Aorta (tissue), 5 donors: ENCODE measurements around the gene DNAH6. TPM values are rescaled to one million over a fixed set of nuclear protein-coding genes. Genes with fewer than 3 reads are reported as not detected.

Source experiments
- ATAC-seq: fragments of 200-7000 bp; cut with Tn5 transposase; one replicate; pipeline ENCODE4 v1.9.1; 2022; ENCODE audit warnings: moderate library complexity; ENCODE audit not compliant: low FRiP score
- DNase-seq, 2 donors: peaks; one replicate each; pipeline ENCODE4 v3.0.0-alpha.2; 2020
- H3K27ac ChIP-seq, 2 donors: one replicate each; pipeline ENCODE4 v1.5.1; 2013; ENCODE audit warnings: low read length in 2 of 2, mild to moderate bottlenecking in 2 of 2, moderate library complexity in 2 of 2, control low read depth in 1 of 2, inconsistent platforms in 1 of 2, low read depth in 1 of 2
- H3K27me3 ChIP-seq, 2 donors: one replicate each; pipeline ENCODE4 v1.6.1; 2013; ENCODE audit warnings: control low read depth in 1 of 2, low read length in 1 of 2, mild to moderate bottlenecking in 1 of 2, moderate library complexity in 1 of 2; ENCODE audit not compliant: insufficient read depth in 2 of 2, control insufficient read depth in 1 of 2
- H3K36me3 ChIP-seq, 2 donors: one replicate each; pipeline ENCODE4 v1.6.1; 2013; ENCODE audit warnings: control low read depth in 1 of 2, low read length in 1 of 2, mild to moderate bottlenecking in 1 of 2; ENCODE audit not compliant: insufficient read depth in 2 of 2, control insufficient read depth in 1 of 2
- H3K4me1 ChIP-seq, 2 donors: one replicate each; pipeline ENCODE4 v1.6.1; 2013; ENCODE audit warnings: low read length in 2 of 2, control low read depth in 1 of 2, mild to moderate bottlenecking in 1 of 2, moderate library complexity in 1 of 2; ENCODE audit not compliant: insufficient read depth in 2 of 2, control insufficient read depth in 1 of 2
- H3K4me3 ChIP-seq, 2 donors: one replicate each; pipeline ENCODE4 v1.5.1; 2013; ENCODE audit warnings: low read length in 2 of 2, control low read depth in 1 of 2, mild to moderate bottlenecking in 1 of 2
- H3K9me3 ChIP-seq: one replicate; pipeline ENCODE4 v1.6.1; 2013; ENCODE audit warnings: mild to moderate bottlenecking, low read length; ENCODE audit not compliant: control insufficient read depth
- WGBS, 2 donors: extraction: QIAGEN DNeasy Blood & Tissue Kit; methylation state at CpG; one replicate each; pipeline ENCODE4 v1.1.7; 2013; 5-methylcytosine and 5-hydroxymethylcytosine counted together
- intact Hi-C, 2 donors: fragments of 100-400 bp; cut with DNase I; formaldehyde crosslinking; loops; one replicate each; pipeline versions ENCODE4 v1.14.2 to v1.15.0; 2022
- polyA plus RNA-seq, 2 donors: library from polyadenylated mRNA; stranded (reverse); fragments of 200-250 nt; gene quantifications; one replicate each; pipeline ENCODE4 v1.2.3, GENCODE V29; 2013
- total RNA-seq, 2 donors: library from RNA; stranded (reverse); fragmentation: NEBNext Ultra II Directional; extraction: Animal tissue kit (Norgen Biotek cat#: 25700); gene quantifications; one replicate each; pipeline ENCODE4 v1.2.1, GENCODE V29; 2021
- donor health status: healthy with polysubstance abuse.
- donor health status: Bipolar disorder and iron deficiency.
- donor health status: DM: no; HTN: no; CAD: no.
- donor health status: DM: no; HTN: no; CAD: no.
- donor health status: DM: yes; HTN: yes; CAD: no.

Gene DNAH6
- total and polyA plus RNA-seq, 4 donors: 0.08 to 5.0 (median 0.60) TPM

- Histone ChIP-seq H3K4me3 (no peak overlapping the region), H3K9me3 (no peaks in the 10 kb centered on the region), H3K36me3 (no peaks in the 10 kb centered on the region), H3K4me1 (no peaks in the 10 kb centered on the region), H3K27me3 (no peaks in the 10 kb centered on the region), H3K27ac (no peak overlapping the region)
- 79% methylated on average over 4 of the region's 4 CpGs for WGBS, 2 donors
- ATAC-seq (no peak), DNase-seq (no peak)
- intact Hi-C loops: no loop called here
Measured at GRCh38 chr2:84808279-84808678, 292.0 kb downstream of the DNAH6 start.

DNA sequence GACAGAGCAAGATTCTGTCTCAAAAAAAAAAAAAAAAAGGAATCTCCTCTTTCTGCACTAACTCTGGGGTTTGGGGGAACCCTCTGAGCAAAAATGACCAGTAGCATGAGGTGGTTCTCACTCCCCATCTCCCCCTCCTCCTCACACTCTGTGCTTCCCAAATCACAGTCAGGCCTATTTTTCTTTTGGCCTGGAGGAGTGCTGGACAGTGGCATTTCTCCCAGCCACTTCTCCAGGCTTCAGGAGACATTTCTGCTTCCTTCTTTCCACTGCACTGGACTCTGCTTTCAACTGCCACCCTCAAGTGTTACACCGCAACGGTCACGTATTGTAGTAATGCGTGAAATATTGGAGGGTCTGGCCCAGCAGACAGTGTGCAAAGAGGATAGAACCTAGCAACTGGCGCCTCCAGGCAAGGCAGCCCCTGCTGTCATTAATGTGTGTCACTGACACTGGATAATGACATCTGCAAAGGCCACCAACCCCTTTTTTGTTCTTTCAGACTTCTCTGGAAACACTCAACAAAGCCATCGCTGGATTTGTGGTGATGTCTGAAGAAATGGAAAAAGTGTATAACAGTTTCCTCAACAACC, 295.6 kb downstream of the DNAH6 start:
- no peaks in the 10 kb centered on the region for H3K27me3 ChIP-seq
- DNase-seq (no peak), ATAC-seq (no peak)
- no peaks in the 10 kb centered on the region for H3K4me1 ChIP-seq
- no peaks in the 10 kb centered on the region for H3K36me3 ChIP-seq
- H3K9me3 ChIP-seq: no peaks in the 10 kb centered on the region
- WGBS, 2 donors: 94 to 95% methylated on average over 6 of the region's 6 CpGs
- no peak overlapping the region for H3K4me3 ChIP-seq
- intact Hi-C loops: no loop called here
- no peak overlapping the region for H3K27ac ChIP-seq

GRCh38 chr2:84815146-84815545, 298.8 kb downstream of the DNAH6 start:
- H3K27me3 ChIP-seq: no peaks in the 10 kb centered on the region
- intact Hi-C loops: no loop called here
- H3K9me3 ChIP-seq: no peaks in the 10 kb centered on the region
- no peak for ATAC-seq
- H3K4me1 ChIP-seq: no peaks in the 10 kb centered on the region
- WGBS, 2 donors: 26 to 32% methylated on average over 3 of the region's 3 CpGs
- DNase-seq: no peak
- H3K36me3 ChIP-seq: no peaks in the 10 kb centered on the region
- no peak overlapping the region for H3K27ac ChIP-seq
- no peak overlapping the region for H3K4me3 ChIP-seq

- Histone ChIP-seq H3K27me3 (no peaks in the 10 kb centered on the region), H3K4me1 (no peaks in the 10 kb centered on the region), H3K27ac (no peak overlapping the region), H3K9me3 (no peaks in the 10 kb centered on the region), H3K36me3 (no peaks in the 10 kb centered on the region), H3K4me3 (no peak overlapping the region)
- WGBS, 2 donors: 91 to 94% methylated on average over 6 of the region's 6 CpGs
- no peak for ATAC-seq
- intact Hi-C loops: no loop called here
- no peak for DNase-seq
Measured at GRCh38 chr2:84816426-84817026, 300.2 kb downstream of the DNAH6 start.

GRCh38 chr2:84817239-84817655, 300.9 kb downstream of the DNAH6 start:
- WGBS, 2 donors: 89 to 92% methylated on average over 2 of the region's 2 CpGs
- no peaks in the 10 kb centered on the region for H3K4me1 ChIP-seq
- intact Hi-C loops: no loop called here
- H3K36me3 ChIP-seq: no peaks in the 10 kb centered on the region
- H3K4me3 ChIP-seq: no peak overlapping the region
- H3K9me3 ChIP-seq: no peaks in the 10 kb centered on the region
- no peak overlapping the region for H3K27ac ChIP-seq
- no peak for DNase-seq
- no peaks in the 10 kb centered on the region for H3K27me3 ChIP-seq
- no peak for ATAC-seq

DNA sequence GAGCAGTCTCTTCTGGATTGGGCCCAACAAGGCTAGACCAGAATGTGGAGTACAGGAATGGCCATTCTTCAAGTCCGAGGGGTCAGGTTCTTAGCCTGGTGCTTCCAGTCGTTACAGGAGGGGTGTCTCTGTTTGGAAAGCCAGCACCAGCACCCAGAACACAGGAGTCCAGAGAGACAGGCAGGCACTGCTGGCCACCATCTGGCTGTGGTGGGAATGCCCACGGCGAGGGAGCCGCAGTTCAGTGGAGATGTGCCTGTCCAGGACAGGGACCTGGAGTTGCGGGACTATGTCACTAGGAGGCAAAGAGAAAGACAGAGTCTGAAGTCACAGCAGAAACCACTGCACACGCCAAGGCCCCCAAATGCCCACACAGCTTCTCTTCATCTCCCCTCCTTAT, 305.5 kb downstream of the DNAH6 start:
- H3K27me3 ChIP-seq: no peaks in the 10 kb centered on the region
- ATAC-seq: no peak
- H3K4me1 ChIP-seq: no peaks in the 10 kb centered on the region
- H3K36me3 ChIP-seq: no peaks in the 10 kb centered on the region
- no peak overlapping the region for H3K27ac ChIP-seq
- DNase-seq: no peak
- intact Hi-C loops: no loop called here
- no peaks in the 10 kb centered on the region for H3K9me3 ChIP-seq
- 89 to 93% methylated on average over 7 of the region's 7 CpGs for WGBS, 2 donors
- H3K4me3 ChIP-seq: no peak overlapping the region

GRCh38 chr2:84823229-84823628, 306.9 kb downstream of the DNAH6 start:
- H3K4me3 ChIP-seq: no peak overlapping the region
- no peaks in the 10 kb centered on the region for H3K27me3 ChIP-seq
- DNase-seq: no peak
- no peaks in the 10 kb centered on the region for H3K9me3 ChIP-seq
- H3K4me1 ChIP-seq: no peaks in the 10 kb centered on the region
- H3K27ac ChIP-seq: no peak overlapping the region
- H3K36me3 ChIP-seq: no peaks in the 10 kb centered on the region
- intact Hi-C loops: no loop called here
- WGBS, 2 donors: 78 to 83% methylated on average over 5 of the region's 5 CpGs
- ATAC-seq: no peak

DNA sequence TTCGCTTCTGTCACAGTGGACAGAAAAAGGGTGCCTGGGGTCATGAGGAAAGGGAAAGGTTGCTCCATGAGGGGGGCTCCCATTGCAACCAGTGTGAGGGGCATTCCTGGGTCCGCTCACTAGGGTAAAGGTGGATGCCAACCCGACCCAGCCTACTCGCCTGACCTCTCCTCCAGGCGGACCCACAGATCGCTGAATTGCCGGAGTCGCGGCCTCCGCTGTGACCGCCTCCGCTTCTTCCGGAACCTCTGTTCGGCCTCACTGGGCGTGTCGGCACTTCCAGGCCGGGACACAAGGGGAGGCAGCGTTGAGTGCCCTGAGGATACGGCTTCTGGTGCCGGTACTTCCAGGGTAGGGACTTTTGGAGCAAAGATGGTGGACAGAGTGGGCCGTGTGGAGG, 307.5 kb downstream of the DNAH6 start:
- H3K4me1 ChIP-seq: no peaks in the 10 kb centered on the region
- DNase-seq (no peak), ATAC-seq (no peak)
- H3K4me3 ChIP-seq: no peak overlapping the region
- intact Hi-C loops: no loop called here
- WGBS, 2 donors: 95 to 96% methylated on average over 21 of the region's 21 CpGs
- H3K27ac ChIP-seq: no peak overlapping the region
- H3K9me3 ChIP-seq: no peaks in the 10 kb centered on the region
- H3K36me3 ChIP-seq: no peaks in the 10 kb centered on the region
- no peaks in the 10 kb centered on the region for H3K27me3 ChIP-seq

DNA sequence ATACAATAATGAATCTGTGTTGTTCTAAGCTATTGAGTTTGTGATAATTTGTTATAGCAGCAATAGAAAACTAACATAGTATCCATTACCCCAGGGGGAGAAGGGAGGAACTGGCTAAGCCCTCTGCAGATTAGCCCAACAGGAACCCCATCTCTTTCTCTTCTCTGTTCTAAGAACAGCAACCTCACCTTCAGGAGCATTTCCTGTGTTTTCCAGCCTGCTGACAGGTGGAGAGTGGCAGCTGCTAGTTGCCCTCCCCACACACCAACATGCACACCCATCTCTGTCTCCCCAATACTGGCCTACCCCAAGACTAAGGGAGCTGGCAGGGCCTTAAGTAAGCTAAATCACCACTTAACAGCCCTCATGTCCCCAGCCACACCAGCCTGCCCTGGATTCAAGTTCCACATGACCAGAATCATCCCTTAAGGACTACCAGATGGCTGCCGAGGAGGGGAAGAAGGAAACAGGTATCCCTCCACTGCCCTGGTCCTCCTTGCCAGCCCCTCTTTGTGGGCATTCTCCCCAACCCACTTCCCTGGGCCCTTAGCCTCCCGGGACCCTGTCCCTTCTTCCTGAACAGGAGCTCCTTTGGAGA, 311.8 kb downstream of the DNAH6 start:
- Histone ChIP-seq H3K27ac (no peak overlapping the region), H3K36me3 (no peaks in the 10 kb centered on the region), H3K27me3 (no peaks in the 10 kb centered on the region), H3K4me1 (no peaks in the 10 kb centered on the region), H3K4me3 (no peak overlapping the region), H3K9me3 (no peaks in the 10 kb centered on the region)
- ATAC-seq: no peak
- 84 to 91% methylated on average over 2 of the region's 2 CpGs for WGBS, 2 donors
- no peak for DNase-seq
- intact Hi-C loops: no loop called here
